NCI-H2029 (cell line): ENCODE measurements around the gene TEKT5.
"Not testable (repeated sequence)": the region's sequence is repeated elsewhere in the genome, so short reads cannot be mapped to it uniquely, and the experiment has no call there.

Experiments
- DNase-seq: peaks from one replicate; lab custom pipeline; 2025; lab: John Stamatoyannopoulos, UW

Gene TEKT5

DNA sequence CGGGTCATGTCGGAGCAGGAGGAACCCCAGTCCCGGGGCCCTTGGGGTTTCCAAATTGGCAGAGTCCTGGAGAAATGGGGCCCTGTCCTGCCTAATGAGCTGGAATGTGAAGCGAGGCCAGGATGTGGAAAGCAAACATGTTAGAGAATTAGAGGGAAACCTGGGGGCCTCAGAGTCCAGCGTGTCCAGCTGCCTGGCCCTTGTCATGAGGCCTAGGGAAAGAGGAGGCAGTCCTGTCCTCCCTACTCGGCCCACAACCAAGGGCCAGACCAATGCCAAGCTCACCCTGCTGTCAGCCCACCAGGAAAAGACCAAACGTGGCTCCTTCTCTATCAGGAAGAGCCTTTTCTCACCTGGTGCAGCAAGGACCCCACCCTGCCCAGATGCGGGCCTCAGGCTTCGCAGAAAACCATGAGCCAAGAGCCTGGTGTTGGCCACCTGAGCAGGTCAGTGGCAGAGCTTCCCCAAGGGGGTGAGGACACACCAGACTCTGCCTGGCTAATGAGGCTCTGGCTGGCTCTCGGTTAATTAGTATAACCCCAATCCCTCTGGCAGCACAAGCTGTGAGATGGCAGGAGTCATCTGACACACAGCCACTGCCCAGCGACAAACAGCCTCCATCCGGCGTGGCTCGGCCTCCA is 10.1 kb downstream of the TEKT5 start:
- DNase-seq, result no peak

DNA sequence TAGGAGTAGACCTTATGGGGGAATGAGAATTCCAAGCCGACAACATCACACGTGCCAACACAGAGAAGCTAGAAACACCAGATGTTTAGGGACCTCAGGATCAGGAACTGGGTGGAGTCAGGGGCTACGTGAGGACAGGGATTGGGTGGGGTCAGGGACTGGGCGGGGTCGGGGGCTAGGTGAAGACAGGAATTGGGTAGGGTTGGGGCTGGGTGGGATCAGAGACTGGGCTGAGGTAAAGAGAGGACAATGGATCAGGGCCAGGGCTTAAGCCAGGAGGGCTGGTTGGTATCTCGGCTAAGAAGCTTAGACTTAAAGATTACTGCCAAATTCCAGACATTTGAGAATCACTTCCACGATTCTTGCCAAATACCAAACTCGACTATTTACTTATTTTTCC is 11.6 kb downstream of the TEKT5 start:
- no peak for DNase-seq

DNA sequence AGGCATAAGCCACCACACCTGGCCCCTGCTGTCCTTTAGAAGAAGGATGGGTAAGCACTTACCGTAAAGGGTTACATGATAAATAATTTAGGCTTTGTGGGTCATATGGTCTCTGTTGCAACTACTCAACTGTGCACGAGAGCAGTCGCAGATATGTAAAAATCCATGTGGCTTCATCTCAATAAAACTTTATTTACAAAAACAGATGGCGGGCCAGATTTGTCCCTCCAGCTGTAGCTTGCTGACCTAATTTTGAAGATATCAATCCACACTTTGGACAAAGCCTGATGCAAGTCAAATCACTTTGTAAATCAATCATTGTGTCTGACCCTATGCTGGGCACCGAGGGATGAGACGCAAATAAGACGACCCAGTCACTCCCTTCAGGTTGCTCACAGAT is 12.1 kb downstream of the TEKT5 start:
- DNase-seq, result no peak

DNA sequence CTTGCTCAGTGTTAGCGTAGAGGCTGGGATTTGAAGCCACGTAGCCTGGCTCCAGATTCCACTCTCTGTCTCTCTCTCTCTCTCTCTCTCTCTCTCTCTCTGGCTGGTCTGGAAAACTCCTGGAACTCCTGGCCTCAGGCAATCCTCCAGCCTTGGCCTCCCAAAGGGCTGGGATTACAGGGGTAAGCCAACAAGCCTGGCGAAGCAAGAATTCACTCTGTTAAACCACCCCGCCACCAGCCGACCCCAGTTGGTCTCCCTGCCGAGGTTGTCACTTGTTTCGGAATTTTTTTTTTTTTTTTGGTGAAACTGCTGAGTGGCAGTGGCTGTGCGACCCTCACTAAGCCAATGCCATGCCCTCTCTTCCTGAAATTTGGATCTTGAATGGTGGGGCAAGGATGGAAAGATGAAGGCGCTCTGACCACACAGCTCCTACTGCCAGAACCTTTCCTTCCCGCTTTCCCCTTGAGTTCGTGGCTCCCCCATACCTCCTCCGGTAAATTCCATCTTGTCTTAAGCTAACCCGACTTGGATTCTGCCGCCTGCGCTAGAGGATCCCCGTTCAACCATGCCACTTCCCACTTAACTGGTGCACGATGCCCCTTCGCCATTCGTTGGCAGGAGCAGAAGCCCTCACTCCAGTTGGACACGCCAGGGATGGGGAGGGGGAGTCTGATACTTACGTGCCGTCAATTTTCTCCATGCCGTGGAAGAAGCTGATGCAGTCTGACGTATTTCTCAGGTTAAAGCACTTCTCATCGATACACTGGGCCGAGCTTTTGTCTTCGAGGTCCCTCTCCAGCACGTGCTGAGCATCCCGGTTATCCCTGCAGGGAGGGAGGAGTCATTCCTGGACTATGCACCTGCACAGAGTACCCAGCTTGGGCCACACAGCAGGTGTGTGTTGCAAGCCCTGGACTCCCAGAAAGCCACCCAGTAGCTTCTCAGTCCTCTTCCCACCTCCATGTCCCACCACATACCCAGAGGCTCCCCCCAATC is 13.1 kb downstream of the TEKT5 start:
- no peak for DNase-seq

DNA sequence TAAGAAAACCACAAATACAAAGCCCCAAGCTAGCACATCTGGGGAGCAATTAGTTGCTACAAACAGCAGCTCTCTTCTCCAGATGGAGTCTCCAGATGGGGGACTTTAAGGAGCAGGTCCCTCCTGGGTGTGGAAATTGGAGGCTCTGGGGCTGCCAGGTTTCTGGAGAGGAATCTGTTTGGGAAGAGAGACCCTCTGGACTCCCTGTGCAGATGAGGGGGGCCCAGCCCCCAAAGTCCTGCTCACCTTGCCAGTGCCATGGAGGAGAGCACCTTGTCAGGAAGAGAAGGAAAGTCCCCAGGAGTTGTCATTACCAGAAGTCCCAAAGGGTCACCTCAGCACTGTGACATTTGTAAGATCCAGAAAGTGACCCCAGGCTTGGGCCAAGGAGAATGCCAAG is 14.8 kb downstream of the TEKT5 start:
- no peak for DNase-seq

DNA sequence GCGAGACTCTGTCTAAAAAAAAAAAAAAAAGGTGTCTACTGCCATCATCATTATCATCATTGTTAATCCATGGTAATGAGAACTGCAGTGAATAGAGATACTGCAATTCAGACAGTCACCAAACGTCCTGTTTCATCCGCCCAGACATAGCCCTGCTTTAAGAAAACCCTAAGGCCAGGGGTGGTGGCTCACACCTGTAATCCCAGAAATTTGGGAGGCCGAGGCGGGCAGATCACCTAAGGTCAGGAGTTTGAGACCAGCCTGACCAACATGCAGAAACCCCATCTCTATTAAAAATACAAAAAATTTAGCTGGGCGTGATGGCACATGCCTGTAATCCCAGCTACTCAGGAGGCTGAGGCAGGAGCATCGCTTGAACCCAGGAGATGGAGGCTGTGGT is 15.3 kb downstream of the TEKT5 start:
- DNase-seq, result not testable (repeated sequence)

DNA sequence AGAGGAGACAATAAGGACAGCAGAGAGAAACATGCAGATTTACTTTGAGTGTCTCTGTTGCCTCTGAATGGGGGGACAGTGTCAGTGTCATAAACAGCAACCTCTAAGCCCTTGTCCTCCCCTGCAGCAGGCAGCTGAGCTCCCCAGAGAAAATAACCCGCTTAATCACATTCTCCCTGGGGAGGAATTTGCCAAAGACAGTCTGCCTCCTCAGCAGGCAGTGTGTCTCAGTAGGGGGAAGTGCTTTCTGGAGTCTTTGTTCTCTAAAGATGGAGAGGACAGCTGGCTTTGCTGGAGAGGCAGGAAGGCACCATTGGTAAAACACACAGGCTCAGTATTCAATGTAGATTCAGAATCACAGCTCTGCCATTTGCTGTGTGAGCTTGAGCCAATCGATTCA is 16.1 kb downstream of the TEKT5 start:
- DNase-seq, result no peak

DNA sequence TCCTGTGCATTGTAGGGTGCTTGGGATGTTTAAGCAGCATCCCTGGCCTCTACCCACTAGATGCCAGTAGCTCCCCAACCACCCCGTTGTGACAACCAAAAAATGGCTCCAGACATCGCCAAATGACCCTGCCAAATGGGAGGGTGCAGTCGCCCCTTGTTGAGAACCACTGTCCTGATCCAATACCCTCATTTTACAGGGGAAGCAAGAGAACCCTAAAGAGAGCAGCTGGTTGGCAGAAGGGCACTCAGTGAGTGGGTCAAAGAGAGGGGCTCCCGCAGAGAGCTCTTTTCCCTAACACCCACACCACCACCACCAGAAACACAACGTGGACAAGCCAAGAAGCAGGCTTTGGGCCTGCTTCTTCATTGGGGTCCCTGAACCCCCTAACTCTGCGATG is 18.4 kb downstream of the TEKT5 start:
- no peak for DNase-seq

DNA sequence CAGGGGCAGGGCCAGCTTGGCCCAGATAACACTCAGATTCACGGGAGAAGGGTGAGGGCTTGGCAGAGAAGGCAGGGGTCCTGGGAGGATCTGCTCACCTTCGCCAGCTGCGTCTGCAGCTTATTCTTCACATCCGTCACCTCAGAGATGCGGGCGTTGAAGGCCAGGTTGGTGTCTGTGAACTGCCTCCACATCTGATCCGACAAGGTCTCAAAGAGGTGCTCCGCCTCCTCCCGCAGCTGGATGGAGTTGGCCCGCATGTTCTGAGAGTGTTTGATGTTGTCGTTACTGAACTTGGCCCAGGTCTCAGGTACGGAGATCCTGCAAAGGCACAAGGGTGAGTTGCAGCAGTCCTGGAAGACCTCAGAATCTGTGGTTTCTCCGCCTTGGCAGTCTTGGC is 18.9 kb downstream of the TEKT5 start:
- no peak for DNase-seq

DNA sequence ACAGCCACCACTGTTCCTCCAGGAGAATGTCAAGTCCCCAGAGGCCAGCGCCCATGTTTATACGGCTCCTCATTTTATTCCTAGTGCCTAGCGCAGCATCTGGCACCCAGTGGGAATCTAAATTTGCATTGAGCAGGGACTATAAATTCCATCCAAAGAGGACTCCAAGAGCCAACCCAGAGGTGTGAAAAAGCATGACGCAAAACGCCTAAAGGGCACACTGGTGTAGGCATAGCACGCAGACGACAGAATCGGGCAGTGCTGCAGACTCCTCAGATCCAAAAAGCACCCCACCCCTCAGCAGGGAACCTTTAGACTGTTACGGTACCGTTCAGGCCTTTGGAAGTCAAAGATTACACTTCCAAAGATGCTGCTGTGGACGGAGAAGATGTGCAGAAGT is 19.5 kb downstream of the TEKT5 start:
- DNase-seq, result no peak

DNA sequence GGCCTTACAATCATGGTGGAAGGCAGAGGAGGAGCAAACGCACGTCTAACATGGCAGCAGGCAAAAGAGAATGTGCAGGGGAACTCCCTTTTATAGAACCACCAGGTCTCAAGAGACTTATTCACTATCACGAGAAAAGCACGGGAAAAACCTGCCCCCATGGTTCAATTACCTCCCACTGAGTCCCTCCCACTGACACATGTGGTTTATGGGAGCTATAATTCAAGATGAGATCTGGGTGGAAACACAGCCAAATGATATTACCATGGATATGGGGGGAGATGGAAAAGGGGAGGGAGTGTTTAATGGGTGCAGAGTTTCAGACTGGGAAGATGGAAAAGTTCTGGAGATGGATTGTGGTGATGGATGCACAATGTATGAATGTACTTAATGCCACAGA is 23.0 kb downstream of the TEKT5 start:
- DNase-seq, result no peak

DNA sequence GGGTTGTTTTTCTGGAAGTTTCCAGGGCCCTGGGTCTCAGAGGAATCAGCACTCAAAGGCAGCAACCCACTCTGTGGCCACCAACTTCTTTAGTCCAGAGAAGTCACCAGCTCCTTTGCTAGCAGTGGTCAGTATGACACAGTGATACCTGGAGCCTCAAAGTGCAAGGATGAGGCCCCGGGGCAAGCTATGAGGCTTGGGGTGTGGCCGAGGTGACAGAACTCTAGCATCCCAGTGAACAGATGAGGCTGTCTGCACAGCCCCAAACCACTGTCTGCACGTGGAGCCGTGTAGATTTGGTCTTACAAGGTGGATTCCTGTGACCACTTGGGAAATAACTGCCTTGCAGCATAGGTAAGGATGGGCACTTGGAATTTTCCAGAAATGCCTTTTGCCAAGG is 24.9 kb downstream of the TEKT5 start:
- no peak for DNase-seq

DNA sequence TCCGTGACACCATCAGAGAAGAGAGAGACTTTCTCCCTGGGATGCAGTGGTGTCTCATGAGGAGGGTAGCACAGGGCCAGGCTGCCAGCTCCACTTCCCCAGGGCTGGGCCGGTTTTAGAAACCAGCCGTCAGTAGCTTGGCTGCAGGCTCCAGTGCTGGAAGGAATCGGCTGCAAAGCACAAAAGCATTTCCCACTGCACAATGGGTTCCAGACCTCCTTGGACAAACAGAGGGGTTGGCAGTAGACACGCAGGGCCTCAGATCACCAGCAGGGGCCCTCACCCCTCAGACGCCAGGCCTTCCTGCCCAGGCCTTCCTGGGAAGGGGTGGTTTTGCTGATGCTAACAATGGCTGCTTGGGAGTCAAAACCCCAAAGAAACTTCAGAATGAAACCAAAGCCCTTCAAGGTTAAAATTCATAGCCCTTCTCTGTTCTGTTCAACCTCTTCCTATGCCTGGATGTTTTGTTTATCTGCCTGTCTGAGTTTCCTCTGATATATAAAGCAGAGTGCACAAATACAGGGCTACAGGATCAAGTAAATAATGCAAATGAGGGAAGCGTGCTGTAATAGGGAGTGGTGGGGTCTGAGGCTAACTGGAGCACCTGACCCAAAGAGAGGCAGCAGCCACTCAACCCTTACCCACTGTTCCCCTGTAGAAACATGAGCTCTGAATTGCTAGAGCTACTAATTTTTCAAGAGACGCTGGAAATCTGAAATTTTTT is 26.2 kb downstream of the TEKT5 start:
- no peak for DNase-seq

DNA sequence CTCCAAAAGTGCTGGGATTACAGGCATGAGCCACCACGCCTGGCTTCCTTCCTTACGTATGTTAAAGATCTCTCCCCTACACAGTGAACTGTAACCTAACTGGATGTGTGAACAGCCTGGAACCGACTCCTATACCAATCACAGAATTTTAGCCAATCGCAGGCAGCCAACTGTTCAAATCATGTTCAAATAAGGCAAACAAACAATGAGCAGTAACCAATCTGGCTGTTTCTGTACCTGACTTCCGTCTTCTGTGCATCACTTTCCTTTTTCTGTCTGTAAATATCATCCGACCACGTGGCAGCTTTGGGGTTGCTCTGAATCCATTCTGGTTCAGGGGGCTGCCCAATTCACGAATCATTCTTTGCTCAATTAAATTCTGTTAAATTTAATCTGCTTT is 27.5 kb downstream of the TEKT5 start:
- DNase-seq, result peak; percentile 51

DNA sequence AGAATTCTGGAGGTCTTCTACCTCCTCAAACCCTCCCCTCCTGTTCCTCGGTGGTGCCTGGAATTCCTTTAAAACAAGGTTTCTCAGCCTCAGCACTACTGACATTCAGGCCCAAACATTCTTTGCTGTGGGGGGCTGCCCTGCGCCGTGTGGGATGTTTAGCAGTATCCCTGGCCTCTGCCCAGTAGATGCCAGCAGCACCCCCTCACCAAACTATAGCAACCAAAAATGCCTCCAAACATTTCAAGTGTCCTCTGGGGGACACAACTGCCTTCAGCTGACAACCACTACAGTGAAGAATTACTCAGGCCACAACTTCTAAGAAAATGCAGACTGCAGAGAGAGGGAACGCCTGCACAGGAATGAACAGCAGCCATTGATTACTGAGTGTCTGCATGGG is 28.4 kb downstream of the TEKT5 start:
- no peak for DNase-seq

DNA sequence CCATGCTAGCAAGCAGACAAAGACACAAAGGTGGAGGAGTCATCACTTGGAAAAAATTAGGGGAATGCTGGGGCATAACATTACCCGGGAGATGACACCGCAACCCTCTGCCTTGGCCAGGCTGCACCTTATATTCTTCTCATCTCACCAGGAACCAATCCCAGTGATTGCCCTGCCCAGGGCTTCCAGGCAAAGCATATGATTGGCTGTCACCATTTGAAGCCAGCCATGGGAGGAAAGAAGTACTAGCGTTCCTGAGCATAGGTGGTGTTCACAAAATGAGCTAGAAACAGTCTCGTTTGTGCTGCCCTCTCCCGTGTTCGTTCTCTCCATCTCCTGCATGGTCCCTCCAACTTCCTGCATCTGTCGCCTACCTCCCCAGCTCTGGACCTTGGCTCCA is 29.6 kb downstream of the TEKT5 start:
- DNase-seq, result no peak

DNA sequence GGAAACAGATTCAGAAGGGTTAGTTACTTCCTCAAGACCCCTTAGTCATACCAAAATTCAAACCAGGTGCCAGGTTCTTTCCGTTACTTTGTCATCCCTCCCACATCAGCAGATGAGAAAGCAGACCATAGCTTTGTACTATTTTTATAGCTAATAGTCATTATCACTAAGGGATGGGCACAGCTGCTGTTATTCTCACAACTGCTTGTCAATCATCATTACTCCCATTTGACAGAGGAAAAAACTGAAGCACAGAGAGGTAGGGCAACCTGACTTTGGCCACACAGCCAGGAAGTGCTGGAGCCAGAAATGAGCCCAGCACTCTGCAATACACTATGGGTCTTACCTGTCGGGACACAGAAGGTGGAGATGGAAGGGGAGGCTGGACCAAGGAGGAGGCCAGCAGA is 30.0 kb downstream of the TEKT5 start:
- DNase-seq, result no peak

DNA sequence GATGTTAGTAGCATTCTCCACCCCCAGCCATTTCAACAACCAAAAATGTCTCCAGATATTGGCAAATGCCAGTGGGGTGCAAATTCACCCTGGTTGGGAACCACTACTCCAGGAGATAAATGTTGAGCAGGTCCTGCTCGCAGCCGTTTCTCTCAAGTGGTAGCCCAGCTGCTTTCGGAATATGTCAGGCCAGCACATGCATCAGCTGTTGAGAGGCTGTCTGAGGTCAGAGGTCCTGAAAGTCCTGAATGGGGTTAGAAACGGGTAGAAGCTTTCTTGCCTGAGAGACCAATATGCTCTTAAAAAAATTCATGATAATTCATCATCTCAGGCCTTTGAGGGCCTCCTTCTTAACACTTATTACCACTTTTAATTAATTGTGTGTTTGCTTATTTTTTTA is 31.0 kb downstream of the TEKT5 start:
- DNase-seq, result no peak

DNA sequence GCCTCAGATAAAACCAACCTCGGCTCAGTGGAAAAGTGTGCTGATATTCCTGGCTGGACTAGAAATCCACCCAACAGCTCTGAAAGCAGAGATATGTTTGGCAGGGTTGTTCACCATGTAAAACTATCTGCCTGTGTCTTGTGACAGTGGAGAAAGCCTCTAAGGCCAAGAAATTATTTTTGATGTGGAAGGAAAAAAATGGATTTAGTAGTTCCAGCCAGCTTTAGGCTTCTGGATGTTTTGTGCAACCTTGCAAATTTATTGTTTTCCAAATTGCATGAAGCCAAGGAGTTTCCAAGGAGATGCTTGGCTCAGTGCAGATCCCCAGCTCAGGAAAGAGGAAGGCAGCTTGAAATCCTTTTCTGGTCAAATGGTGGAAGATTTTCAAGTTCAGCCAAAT is 31.6 kb downstream of the TEKT5 start:
- DNase-seq, result no peak

DNA sequence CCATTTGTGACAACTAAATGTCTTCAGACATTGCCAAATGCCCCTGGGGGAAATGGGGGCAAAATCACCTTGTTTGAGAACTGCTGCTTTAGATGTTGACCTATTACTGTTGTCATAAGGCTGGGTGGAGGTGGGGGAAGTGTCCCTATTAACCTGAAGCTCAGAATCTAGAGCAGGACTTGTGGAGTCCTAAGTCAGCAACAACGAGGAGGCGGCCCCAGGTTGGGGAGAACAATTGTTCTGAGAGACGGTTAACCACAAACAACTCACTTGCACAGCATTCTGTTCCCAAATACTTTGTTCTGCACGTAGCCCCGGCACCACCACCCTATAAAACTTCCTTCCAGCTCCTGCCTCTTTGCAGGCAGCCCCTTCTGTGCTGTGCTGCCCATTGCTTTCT is 32.5 kb downstream of the TEKT5 start:
- DNase-seq, result no peak

DNA sequence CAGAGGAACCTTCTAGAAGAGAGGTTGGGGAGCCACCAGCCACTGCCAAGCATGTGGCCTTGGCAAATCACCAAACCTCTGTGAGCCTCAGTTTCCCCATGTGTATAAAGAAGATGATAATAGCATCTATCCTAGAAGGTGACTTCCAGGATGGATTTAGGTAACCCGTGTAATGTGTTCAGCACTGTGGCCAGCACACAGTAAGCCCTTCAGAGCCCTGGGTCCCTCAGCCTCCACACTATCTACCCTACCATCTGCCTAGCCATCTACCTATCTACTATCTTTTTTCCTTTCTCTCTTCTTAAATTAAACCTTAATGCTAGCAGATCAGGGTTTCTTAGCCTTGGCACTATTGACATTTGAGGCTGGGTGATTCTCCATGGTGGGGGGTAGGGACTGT is 33.0 kb downstream of the TEKT5 start:
- no peak for DNase-seq

DNA sequence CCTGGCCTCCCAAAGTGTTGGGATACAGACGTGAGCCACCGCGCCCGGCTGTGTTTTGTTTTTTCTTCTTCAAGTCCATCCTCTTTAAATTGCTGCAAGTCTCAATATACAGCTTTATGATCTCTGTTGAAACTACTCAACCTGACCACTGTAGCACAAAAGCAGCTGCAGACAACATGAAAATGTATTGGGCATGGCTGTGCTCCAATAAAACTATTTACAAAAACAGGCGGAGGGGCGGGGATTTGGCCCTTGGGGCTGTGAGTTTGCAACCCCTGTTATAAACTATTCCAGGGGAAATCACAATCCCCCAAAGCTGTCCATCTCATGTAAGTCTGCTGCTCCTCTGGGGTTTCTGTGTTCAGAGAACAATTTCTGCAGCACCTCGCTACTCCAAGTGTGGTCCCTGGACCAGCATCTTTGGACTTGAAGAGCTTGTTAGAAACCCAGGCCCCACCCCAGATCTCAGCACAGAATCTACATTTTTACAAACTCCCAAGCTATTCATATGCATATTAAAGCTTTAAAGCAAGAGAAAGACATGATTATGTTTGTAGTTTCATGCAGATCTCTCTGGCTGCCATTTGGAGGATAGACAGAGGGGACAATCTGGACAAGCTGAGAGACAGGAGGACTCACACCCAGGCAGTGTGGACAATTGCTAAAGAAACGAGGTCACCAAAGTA is 33.6 kb downstream of the TEKT5 start:
- no peak for DNase-seq
